GM19468 (cell line): ENCODE measurements around the gene ZNF157.
"Not testable (repeated sequence)": the region's sequence is repeated elsewhere in the genome, so short reads cannot be mapped to it uniquely, and the experiment has no call there.

Source experiments
- ATAC-seq: cut with Tn5 transposase; IDR thresholded peaks from one replicate; pipeline ENCODE4 v1.9.1; 2021; ENCODE audit warnings: mild to moderate bottlenecking, moderate library complexity, moderate number of reproducible peaks; ENCODE audit not compliant: unreplicated experiment; ENCODE audit errors: extremely low read depth

Gene ZNF157

DNA sequence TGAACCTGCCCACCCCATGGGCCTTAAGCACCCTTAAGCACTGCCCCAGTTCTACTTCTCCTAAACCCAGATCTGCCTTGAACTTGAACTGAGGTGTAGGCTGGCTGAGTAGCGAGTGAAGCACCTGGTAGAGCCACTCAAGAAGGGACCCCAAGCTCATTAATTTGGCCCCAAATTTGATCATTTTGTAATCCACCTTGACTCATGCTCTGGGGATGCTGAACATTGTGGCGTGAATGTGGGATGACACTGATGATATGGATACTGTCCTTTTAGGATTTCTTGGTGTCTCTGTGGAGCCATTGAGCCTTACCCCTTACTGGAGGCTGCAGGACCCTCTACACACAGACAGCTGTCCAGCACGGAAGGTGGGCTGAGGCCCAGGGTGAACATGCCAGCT, at the start of gene ZNF157:
ZNF157 (plus strand) TSS at position 301 of the 400 bp plus-strand sequence; CDS start at position 392, 91 bp downstream.
- no peak for ATAC-seq

DNA sequence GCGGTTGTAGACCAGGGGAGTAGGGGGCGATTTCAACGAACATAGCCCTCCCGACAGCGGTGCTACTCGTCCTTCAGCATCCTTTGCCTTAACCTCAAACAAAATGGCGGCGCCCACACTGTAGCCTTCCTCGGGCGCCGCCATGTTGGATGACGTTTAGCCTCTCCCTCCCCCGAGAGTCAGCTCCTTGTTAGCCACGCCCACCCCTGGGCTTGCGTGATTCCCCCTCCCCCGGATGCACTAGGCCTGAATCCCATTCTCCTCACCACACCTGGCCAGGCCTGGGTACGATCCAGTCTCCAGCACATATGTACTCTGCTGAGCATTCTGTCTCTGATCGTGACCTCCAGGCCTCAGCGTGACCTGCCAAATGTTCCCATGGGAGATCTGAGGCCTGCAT, 49.0 kb upstream of the ZNF157 start:
- ATAC-seq, result no peak

DNA sequence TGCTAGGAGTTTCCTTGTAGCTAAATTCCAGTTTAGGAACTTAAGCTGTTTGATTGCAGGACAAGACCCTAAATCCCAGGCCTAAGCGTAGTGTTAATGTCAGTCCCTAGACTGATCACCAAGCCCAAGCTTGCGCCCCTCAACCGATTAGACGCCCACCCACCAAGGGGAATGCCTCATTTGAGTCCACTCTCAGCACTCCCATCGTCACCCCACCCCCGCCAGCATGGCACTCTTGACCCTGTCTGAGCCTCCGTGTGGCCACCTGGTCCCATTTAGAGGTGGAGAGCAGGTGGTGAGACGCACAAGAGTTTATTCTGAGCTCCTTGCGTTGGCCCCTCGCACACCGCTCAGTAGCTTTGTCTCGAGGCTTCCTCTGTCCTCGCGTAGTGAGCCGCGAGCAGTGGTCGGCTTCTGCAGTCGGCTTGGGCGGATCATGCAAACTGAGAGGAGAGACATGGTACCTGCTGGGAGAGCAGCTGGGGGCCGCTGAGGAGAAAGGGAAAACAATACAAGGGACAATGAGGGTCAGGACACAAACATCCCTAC, 48.5 kb upstream of the ZNF157 start:
- no peak for ATAC-seq

DNA sequence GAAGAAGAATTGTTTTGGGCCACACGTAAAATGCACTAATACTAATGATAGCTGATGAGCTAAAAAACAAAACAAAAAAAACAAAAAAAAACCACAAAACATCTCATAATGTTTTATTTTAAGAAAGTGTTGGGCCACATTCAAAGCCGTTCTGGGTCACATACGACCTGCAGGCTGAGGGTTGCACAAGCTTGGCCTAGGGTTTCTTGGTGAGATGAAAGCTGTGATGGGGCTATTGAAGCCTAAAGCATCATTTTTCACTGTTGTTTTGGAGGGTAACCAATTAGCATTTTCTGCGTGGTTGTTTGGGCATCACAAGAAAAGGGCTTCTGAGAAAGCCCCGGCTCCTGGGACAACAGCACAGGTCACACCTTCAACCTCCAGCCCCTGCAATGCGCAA, 42.5 kb upstream of the ZNF157 start:
- ATAC-seq, result no peak

DNA sequence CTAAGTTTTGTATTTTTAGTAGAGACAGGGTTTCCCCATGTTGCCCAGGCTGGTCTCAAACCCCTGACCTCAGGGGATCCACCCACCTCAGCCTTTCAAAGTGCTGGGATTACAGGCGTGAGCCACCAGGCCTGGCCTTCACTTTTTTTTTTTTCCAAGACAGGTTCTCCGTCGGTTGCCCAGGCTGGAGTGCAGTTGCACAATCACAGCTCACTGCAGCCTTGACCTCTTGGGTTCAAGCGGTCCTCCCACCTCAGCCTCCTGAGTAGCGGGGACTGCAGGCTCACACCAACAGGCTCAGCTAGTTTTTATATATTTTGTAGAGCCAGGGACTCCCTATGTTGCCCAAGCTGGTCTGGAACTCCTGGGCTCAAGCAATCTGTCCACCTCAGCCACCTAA, 37.6 kb upstream of the ZNF157 start:
- not testable (repeated sequence) for ATAC-seq

DNA sequence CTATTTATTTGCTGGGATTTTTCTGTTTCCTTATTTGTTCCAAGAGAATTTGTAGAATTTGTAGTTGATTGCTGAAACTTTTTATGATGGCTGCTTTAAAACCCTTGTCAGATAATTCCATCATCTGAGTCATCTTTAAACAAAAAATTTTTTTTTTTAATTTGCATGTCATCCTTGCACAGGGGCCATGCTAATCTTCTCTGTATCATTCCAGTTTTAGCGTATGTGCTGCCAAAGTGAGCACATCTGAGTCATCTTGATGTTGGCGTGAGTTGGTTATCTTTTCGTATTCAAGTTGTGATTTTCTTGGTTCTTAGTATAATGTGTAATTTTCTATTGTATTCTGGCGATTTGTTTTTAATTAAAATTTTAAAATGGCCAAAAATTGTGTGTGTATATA, 18.7 kb upstream of the ZNF157 start:
- no peak for ATAC-seq

DNA sequence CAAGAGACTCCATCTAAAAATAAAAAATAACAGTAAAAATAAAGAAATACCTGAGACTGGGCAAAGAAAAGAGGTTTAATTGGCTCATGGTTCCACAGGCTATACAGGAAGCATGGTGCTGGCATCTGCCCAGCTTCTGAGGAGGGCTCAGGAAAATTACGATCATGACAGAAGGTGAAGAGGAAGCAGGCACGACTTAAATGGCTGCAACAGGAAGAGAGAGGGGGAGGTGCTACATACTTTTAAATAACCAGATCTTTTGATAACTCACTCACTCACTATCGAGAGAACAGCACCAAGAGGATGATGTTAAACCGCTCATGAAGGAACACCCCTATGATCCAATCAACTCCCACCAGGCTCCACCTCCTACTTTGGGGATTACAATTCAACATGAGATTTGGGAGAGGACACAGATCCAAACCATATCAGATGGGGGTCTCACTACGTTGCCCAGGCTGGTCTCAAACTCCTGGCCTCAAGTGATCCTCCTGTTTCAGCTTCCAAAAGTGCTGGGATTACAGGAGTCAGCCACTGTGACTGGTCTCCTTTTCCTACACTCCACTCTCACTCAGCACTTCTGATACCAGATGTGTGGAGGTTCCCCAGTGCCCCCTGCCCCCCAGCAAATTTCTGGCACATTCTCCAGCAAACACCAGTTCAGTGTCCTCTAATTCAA, 11.9 kb upstream of the ZNF157 start:
- no peak for ATAC-seq

DNA sequence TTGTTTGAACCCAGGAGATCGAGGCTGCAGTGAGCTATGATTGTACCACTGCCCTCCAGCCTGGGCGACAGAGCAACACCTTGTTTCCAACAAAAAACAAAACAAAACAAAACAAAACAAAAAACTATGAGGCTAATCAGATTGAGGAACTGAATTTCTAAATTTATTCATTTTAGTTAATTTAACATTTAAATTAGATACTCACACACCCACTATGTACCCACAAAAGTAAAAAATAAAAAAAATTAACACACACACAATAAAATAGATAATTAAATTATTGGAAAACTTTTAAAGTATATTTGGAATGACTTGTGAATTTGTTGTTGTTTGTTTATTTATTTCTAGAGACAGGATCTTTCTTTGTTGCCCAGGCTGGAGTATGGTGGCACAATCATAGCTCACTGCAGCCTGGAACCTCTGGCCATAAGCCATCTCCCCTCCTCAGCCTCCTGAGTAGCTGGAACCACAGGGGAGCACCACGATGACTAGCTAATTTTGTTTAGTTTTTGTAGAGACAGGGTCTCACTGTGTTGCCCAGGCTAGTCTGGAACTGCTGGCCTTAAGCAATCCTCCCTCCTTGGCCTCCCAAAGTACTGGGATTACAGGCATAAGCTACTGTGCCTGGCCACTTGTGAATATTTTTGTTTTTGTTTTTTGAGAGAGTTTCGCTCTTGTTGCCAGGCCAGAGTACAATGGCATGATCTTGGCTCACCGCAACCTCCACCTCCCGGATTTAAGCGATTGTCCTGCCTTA, 9.8 kb upstream of the ZNF157 start:
- no peak for ATAC-seq

DNA sequence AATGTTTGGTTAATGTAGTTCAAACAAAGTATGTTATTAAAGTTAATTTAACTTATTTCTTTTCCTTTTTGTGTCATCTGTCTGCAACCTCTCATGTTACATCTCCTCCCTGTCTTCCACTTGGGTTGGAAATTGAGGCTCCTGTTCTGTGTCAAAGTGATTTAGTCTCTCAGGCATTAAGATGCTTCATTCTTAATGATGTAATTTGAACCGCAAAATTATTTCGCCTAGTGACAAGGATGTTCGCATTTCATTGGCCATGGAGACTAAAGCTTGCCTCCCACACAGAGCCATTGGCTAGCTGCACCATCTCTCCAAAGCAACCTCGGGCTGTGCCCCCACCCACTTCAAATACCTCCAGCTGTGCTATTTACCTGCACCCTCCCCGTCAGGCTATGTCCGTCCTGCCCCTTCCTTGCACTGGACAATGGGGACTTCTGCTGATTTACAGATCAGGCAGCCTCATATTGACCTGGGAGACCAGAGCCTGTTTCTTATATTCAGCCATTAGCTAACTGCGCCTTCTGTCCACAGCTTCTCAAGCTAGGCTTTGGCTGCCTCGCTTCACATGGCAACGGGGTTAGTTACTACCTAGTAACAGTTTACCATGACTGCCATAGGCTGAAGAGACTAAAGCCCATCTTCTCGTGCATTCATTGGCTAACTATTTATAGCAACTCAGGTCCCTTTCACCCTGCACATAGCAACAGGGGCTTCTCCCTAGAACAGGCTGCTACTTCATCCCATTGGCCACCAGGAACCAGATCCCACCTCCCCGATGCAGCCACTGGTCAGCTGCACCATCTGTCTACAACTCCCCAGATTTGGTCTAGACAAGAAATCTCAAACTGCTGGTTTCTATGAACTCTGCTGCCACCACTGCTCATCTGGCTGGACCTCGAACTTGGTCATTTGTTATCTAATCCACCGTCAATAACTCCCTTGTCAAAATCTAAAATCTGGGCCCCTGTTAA, 8.6 kb upstream of the ZNF157 start:
- ATAC-seq, result peak; percentile 75

DNA sequence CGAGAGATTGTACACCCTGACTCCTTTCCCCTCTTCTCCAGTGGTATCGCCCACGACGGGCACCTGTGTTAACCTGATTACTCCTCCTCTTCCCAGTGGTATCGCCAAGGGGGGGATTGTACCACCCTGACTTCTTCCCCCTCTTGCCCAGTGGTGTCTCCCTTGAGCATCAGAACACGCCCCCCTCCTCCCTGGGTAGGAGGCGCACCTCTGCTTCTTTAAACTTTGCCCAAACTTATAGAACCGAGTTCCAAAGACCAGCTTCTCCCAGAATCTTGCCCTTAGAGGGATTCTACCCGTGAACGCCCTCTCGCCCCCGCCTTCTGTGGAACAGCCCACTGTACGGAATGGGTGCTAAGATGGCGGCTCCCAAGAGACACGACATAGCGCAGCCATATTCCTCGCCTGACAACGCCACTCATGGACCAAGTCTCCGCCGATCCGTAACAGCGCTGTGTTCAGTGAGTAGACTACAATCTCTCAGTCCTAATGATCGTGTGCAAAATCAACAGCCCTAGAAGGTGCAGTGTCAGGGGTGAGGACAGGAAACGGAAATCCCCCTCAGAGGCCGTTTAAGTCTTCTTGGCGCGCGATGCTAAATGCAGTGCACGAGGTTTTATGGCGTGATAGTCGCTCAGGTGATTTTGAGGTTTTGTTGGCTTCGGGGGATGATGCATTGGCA, 4.2 kb upstream of the ZNF157 start:
- ATAC-seq, result no peak

DNA sequence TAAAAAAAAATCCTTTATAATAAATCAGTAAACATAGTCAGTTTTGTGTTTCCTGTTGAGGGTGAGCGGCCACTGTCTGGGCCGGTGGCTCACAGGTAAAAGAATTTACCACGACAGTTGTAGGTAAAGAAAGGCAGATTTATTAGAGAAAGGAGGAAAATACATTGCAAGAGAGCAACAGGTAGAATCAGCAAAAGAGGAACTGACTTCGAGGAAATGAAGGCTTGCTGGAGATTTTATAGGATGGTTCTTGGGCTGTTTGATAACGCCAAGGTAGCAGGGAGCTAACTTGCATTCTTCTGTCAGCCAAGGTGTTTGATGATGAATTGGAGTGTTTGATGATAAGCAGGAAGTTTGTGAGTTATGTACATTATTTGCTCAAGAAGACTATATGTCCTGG, 2.8 kb downstream of the ZNF157 start:
- ATAC-seq, result no peak

DNA sequence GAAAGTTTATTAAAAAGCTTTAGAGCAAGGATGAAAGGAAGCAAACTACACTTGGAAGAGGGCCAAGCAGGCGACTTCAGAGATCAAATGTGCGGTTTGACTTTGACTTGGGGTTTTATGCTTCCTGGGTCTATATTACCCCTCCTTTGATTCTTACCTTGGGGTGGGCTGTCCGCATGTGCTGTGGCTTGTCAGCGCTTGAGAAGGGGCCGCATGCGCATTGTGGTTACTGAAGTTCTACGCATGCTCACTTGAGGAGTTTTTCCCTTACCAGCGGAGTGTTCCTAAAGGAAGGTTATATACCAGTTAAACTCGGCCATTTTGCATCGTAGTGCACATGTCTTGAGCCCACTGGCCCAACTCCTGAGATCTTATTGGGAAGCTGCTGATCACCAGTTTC, 9.9 kb downstream of the ZNF157 start:
- ATAC-seq, result no peak

DNA sequence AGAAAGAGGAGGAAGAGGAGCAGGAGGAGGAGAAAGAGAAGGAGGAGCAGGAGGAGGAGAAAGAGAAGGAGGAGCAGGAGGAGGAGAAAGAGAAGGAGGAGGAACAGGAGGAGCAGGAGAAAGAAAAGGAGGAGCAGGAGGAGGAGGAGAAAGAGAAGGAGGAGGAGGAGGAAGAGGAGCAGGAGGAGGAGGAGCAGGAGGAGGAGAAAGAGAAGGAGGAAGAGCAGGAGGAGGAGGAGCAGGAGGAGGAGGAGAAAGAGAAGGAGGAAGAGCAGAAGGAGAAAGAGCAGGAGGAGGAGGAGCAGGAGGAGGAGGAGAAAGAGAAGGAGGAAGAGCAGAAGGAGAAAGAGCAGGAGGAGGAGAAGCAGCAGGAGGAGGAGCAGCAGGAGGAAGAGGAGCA, 10.5 kb downstream of the ZNF157 start:
- not testable (repeated sequence) for ATAC-seq

DNA sequence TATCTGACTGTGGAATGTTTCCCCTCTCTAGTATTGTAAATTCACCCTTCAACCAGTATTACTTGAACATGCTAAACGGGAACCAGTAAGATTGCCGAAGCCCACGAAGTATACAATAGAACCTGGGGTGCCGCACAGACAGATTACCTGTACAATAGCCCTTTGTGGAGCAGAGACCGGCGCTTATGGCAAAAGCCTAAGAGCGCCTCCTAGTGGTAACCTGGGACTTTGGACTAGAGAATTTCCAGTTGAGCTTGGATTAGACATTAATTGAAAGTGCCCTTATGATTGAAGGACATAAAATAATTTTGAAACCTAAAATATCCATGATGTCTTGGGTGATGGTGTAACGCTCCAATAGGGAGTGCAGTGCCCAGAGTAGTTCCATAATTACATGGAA, 14.1 kb downstream of the ZNF157 start:
- no peak for ATAC-seq

DNA sequence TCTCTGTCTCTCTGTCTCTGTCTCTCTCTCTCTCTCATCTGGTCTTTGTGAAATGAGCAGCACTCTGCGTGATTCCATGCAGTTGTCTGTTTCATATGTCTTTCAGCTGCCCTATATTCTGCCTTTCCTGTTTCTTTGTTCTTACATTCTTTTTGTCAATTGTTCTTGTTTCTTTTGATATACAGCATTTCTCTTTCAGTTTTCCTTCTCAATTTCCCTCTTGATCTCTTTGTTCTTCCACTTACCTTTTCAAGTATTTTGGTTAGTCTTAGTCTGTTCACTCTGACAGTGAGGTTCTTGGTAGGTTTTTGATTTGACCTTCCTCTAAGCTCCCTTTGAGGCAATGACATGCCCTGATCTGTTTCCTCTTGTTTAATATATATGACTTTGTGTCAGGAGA, 20.4 kb downstream of the ZNF157 start:
- no peak for ATAC-seq

DNA sequence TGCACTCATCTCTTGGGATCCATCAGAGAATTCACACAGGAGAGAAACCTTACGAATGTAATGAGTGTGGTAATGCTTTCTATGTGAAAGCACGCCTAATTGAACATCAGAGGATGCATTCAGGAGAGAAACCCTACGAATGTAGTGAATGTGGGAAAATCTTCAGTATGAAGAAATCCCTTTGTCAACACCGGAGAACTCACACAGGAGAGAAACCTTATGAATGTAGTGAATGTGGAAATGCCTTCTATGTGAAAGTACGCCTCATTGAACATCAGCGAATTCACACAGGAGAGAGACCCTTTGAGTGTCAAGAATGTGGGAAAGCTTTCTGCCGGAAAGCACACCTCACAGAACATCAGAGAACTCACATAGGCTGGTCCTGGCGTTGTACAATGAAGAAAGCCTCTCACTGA, 42.8 kb downstream of the ZNF157 start:
- no peak for ATAC-seq

DNA sequence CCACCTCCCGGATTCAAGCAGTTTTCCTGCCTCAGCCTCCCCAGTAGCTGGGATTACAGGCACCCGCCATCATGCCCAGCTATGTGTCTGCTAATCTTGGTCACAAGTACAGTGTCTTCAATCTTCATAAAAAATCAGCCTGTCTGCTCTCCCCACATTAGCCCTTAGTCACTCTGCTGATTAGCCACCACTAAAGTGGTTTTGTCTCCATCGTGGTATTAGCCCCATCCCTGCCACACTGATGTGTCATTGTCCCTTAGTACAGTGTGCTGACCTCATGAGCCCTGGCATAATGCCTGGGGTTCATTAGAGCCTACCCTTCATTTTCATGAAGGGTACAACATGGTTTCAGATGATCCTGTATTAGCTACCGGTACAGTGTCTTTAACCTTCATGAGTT, 49.9 kb downstream of the ZNF157 start:
- ATAC-seq, result no peak

DNA sequence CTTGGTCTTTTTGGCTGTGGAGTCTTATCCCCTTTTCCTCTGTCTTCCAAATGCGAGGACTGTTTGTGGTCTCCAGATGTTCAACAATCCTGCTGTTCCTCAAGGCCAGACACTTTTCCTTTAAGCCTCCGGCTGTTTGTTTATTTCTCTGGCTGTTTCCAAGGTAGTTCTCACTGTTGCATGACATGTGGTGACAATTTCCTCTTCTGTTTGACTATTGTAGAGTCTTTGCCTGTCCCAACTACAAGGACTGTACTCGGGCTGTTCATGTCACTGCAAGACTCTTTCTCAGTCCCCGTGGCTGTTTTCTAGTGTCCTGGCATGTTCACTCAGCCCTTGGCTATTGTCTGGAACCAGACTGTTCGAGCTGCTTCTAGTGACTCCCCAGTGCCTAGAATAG, 50.6 kb downstream of the ZNF157 start:
- no peak for ATAC-seq

DNA sequence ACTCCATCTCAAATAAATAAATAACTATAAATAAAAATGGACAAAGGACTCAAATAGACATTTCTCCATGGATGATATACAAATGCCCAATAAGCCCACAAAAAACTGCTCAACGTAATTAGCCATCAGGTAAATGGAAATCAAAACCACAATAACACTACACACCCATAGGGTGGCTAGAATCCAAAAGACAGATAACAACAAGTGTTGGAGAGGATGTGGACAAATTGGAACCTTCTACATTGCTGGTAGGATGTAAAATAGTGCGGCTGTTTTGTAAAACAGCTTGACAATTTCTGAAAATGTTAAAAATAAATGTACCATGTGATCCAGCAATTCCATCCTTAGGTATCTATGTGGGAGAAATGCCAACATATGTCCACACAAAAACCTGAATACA, 52.1 kb downstream of the ZNF157 start:
- ATAC-seq, result no peak

DNA sequence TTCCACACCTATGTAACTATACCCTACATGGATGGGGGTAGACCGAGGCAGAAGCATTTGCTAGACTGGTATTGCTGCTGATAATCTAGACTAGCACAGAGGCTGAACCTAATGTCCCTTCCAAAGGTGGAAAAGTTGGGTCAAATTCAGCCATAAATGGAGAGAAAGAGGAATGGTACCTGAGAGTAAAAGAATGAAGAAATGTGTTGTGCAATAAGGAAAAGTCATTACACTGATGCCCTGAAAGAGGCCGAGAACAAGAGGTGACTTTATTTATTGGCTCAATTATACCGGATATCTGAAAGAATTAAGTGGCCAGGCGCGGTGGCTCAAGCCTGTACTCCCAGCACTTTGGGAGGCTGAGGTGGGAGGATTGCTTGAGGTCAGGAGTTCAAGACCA, 60.5 kb downstream of the ZNF157 start:
- ATAC-seq, result no peak
